ENCODE data around the gene APIP.

DNA sequence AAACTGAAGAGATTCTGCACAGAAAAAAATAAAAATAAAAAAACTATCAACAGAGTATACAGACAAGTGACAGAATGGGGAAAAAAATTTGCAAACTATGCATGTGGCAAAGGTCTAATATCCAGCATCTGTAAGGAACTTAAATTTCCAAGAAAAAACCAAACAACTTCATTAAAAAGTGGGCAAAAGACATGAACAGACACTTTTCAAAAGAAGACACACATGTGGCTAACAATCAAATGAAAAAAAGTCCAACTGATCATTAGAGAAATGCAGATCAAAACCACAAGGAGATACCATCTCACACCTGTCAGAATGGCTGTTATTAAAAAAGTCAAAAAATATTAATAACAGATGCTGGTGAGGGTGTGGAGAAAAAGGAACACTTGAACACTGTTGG, 64.3 kb downstream of the APIP start:
- TF ChIP-seq, protein P1, sequence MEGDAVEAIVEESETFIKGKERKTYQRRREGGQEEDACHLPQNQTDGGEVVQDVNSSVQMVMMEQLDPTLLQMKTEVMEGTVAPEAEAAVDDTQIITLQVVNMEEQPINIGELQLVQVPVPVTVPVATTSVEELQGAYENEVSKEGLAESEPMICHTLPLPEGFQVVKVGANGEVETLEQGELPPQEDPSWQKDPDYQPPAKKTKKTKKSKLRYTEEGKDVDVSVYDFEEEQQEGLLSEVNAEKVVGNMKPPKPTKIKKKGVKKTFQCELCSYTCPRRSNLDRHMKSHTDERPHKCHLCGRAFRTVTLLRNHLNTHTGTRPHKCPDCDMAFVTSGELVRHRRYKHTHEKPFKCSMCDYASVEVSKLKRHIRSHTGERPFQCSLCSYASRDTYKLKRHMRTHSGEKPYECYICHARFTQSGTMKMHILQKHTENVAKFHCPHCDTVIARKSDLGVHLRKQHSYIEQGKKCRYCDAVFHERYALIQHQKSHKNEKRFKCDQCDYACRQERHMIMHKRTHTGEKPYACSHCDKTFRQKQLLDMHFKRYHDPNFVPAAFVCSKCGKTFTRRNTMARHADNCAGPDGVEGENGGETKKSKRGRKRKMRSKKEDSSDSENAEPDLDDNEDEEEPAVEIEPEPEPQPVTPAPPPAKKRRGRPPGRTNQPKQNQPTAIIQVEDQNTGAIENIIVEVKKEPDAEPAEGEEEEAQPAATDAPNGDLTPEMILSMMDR (IDR thresholded peaks at IDR 0.05; ENCODE audit: low read length), result no peak
- TF ChIP-seq EZH2 (IDR thresholded peaks at IDR 0.05; ENCODE audit: borderline replicate concordance, low read length), result no peak
